ENCODE measurements around the gene FDX2. TPM values are rescaled to one million over a fixed set of nuclear protein-coding genes. Genes with fewer than 3 reads are reported as not detected.

The FDX2 gene
- total and polyA plus RNA-seq, 2 of the 13 experiments (the other 11 are each of a cell fraction or from before 2014, with no cell fraction given) = 21.0 to 24.7 TPM

- peak; percentile 62 for TF ChIP-seq ZNF18 (CRISPR knock-in tag; IDR thresholded peaks at IDR 0.05; ENCODE audit: insufficient replicate concordance)
- TF ChIP-seq KAT8 (CRISPR knock-in tag; IDR thresholded peaks at IDR 0.05) = peak; percentile 92
- peak; percentile 91 for TF ChIP-seq HDAC1 (CRISPR knock-in tag; IDR thresholded peaks at IDR 0.05)
- TF ChIP-seq NFE2L2 (IDR thresholded peaks at IDR 0.05; ENCODE audit: low read length) = no peak
- TF ChIP-seq ZC3H13 (CRISPR knock-in tag; IDR thresholded peaks at IDR 0.05) = no peak
- peak; percentile 91 for TF ChIP-seq SIN3A (IDR thresholded peaks at IDR 0.05; ENCODE audit: borderline replicate concordance, low read depth, low read length)
- TF ChIP-seq NFKBIZ (CRISPR knock-in tag; IDR thresholded peaks at IDR 0.05) = peak; percentile 90; the same call in 1 of the 2 replicates
- TF ChIP-seq ZNF558 (CRISPR knock-in tag; IDR thresholded peaks at IDR 0.05; ENCODE audit: borderline replicate concordance) = peak; percentile 66; the same call in 1 of the 2 replicates
- no peak for TF ChIP-seq PAX8 (CRISPR knock-in tag; IDR thresholded peaks at IDR 0.05; ENCODE audit: borderline replicate concordance)
- TF ChIP-seq ZNF788 (CRISPR knock-in tag; IDR thresholded peaks at IDR 0.05; ENCODE audit: borderline replicate concordance) = peak; percentile 94
- 0 out of 2 replicates have a peak, but pooled peaks have one; percentile 13 for TF ChIP-seq ZNF460 (CRISPR knock-in tag; IDR thresholded peaks at IDR 0.05; ENCODE audit: borderline replicate concordance)
- TF ChIP-seq ZFP36 (IDR thresholded peaks at IDR 0.05; ENCODE audit: borderline replicate concordance, low read depth, low read length, partially characterized antibody) = no peak
- TF ChIP-seq BRD4 (CRISPR knock-in tag; IDR thresholded peaks at IDR 0.05) = peak; percentile 33; the same call in 1 of the 2 replicates
- peak; percentile 65 for TF ChIP-seq GATAD2A (CRISPR knock-in tag; IDR thresholded peaks at IDR 0.05)
- TF ChIP-seq NFYC (CRISPR knock-in tag; IDR thresholded peaks at IDR 0.05) = no peak; the same call in 1 of the 2 replicates
- TF ChIP-seq MYNN (CRISPR knock-in tag; IDR thresholded peaks at IDR 0.05; ENCODE audit: low read depth) = peak; percentile 34; the same call in 1 of the 2 replicates
- no peak for TF ChIP-seq PCBP2 (optimal IDR thresholded peaks at IDR 0.05; ENCODE audit: low read depth, low read length, poor library complexity, severe bottlenecking)
- TF ChIP-seq ZSCAN29 (CRISPR knock-in tag; conservative IDR thresholded peaks at IDR 0.05) = peak; percentile 98
- TF ChIP-seq SNAPC2 (CRISPR knock-in tag; IDR thresholded peaks at IDR 0.05) = peak; percentile 78
- peak; percentile 30; the same call in 1 of the 2 replicates for TF ChIP-seq JUNB (CRISPR knock-in tag; IDR thresholded peaks at IDR 0.05; ENCODE audit: borderline replicate concordance)
- peak; percentile 65; the same call in 1 of the 2 replicates for TF ChIP-seq GMEB1 (CRISPR knock-in tag; IDR thresholded peaks at IDR 0.05; ENCODE audit: borderline replicate concordance)
- TF ChIP-seq ZNF780A (CRISPR knock-in tag; IDR thresholded peaks at IDR 0.05) = 0 out of 2 replicates have a peak, but pooled peaks have one; percentile 15
- peak; percentile 69; the same call in 1 of the 2 replicates for TF ChIP-seq HIC2 (CRISPR knock-in tag; IDR thresholded peaks at IDR 0.05; ENCODE audit: low read depth)
- peak; percentile 87 for TF ChIP-seq RXRB (CRISPR knock-in tag; IDR thresholded peaks at IDR 0.05; ENCODE audit: borderline replicate concordance)
Measured at GRCh38 chr19:10270616-10271394, 45.0 kb downstream of the FDX2 start, which contains the start of gene ICAM1 (continued).
